ENCODE measurements around the gene HPCAL1.

The HPCAL1 gene

DNA sequence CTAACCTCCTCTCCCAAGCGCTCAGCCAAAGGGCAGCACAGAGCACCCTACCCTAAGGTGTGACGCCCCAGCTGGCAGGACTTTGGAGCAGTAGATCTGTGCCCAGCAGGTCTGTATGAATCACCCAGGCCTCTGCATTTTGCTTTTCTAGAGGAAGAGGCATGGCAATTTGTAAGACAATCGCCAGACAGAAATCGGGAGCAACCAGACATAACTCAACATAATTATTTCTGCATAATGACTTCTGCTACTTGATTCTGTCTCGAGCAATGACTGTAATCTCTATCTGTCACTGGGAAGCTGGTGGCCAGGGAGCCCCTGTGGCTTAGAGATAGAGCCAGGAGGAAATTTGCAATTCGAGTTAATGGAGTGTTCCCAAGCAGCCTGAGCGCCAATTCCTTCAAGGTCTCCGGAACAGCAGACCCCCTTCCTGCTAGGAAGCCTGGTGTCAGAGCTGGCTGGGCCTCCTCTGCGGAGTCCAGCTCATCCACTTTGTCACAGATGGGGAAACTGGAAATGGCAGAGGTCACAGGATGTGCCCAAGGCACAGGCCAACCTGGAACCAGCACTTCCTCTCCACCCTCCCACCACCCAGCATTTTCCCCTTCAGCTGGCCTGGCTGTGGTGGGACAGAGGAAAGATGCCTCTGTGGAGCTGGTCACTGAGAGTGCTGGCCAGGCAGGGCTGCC lies 90.4 kb downstream of the HPCAL1 start:
- no peak for DNase-seq

GRCh38 chr2:10393640-10393982 lies 90.9 kb downstream of the HPCAL1 start:
- DNase-seq = no peak

GRCh38 chr2:10395893-10396292 lies 93.2 kb downstream of the HPCAL1 start:
- no peak for DNase-seq

DNA sequence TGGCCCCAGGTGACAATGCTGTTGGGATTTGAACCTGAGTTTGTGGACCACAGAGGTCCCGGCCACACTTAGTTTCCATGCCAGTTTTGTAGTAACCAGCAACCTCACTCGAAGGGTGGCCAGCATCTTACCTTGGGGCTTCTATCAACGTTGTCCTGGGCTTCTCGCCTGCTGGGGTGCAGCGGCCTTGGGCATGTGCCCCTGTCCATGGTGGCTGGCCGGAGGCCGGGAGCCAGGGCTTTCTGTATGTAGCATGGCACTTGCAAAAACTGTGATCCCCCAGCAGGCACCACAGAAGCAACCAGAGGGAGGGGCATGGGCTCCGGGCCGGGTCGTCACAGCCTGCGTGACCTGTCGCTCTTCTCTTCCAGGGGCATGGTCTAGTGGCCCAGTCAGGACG lies 93.8 kb downstream of the HPCAL1 start:
- no peak for DNase-seq

DNA sequence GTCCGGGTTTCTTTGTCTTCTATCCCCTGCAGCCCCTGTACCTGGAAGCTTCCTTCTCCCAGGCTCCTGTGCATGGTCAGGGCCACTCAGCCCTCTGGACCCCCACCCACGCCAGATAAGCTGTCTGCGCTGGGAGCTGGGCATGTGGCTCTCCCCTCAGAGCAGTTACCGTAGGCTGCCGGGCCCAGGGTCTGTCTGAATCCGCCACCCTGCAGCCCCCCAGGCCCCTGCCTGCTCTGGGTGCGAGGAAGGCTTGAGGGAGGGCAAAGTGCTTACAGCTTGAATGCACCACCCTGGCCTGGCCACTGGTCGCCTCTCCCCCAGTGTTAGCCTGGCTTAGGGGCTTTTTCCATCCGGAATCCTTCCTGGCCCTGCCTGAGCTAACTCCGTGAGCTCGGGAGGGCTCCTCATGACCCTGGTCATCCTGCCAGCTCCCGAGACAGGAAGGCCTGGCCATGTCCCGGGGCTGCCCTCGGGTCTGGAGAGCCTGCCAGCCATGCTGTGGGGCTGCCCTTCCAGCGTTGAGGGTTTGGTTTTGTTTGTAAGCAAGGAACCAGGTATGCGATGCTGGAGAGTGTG lies 94.7 kb downstream of the HPCAL1 start:
- no peak for DNase-seq

- no peak for DNase-seq
Measured at GRCh38 chr2:10397878-10398277, 95.2 kb downstream of the HPCAL1 start.

DNA sequence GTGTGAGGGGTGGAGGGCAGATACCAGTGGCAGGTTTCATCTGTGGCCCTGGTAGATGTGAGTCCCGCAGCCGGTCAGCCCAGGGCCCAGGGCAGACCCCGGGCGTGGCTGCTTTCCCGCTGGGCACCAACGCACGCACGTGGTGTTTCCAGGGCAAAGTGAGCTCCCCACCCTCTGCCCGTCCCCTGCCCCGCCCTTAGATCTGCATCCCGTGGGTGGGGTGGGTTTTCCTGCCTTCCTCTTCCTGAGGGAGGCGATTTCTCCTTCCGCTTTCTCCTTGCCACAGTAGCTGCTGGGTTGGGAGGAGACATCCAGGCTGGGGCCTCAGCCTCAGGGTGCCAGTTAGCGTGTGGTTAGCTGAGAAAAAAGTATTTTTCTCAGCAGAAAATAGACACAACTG lies 95.8 kb downstream of the HPCAL1 start:
- DNase-seq = no peak

- no peak for DNase-seq
Measured at GRCh38 chr2:10399358-10399757, 96.7 kb downstream of the HPCAL1 start.

- DNase-seq = no peak
Measured at GRCh38 chr2:10400002-10400401, 97.3 kb downstream of the HPCAL1 start.

DNA sequence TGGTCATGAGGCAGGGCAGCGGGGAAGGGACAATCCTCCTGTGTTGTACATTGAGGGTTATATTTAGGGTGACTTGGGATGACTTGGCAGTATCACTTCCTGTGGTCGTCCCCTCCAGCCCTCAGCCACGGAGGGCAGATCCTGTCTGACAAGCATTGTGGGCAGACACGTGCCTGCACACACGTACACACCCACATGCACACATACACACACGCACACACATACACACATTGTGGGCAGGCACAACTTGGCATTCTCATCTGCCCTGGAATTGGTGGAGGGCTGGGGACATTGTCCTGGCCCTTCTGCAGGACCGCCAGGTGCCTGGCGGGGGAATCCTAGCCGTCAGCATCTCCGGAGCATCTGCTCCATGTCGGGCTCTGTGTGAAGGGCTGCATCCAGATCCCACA lies 97.9 kb downstream of the HPCAL1 start:
- no peak for DNase-seq

DNA sequence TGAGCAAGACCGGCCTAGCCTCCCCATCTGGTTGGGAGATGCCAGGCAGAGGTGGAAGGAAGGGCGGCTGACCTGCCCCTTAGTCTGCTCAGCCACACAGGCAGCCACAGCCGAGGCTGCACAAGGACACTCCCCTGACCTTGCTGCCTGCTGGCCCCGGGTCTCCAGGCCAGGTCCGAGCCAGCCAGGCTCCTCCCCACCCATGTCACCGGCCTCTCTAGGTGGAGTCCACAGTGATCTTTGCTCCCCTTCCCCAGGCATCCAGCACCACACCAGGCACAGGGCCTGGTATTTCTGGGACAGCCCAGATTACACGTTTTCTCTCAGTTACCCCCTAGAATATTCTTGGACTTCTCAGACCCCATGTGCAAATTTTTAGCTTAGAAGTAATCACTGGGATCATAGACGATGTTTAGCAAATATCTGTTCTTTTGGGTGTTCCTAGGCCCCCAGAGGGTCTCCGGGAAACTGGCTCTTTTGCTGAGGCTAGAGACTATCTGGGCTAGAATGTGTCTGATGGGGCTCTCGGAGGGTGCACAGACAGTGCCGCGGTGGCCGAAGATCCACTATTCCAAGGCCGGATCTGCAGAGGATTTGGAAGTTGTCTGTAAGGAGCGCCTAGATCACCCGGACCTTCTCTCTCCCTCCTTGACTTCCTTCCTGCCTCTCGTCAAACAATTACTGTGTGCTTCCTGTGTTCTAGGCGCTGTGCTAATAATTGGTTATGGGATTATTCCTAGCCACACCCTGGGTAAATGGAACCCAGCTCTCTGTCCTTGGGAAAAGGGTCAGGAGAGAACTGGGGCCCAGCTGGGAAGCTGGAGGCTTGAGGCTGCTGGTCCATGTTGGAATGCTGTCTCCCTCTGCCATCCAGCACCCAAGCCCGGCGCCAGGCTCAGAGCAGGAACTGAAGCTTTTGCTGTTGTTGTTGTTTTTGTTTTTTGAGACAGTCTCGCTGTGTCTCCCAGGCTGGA lies 98.6 kb downstream of the HPCAL1 start:
- no peak for DNase-seq

DNA sequence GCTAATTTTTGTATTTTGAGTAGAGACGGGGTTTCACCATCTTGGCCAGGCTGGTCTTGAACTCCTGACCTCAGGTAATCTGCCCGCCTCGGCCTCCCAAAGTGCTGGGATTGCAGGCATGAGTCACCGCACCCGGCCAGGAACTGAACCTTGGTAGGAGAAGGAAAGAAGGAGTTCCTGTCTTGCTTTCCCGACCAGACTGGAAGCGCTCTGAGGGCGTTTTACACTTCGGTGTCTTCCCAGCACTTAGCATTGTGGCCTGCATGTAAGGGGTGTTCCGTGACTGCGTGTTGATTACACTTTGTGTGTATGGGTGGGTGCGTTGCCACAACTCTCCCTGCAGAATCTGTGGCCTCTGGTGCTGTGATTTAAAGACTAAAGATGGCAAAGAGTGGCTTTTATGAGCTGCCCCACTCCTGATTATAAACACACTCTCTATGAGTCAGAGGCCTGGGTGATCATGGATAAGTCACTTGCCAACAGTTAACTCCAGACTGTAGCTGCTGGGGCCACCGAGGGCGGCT lies 99.4 kb downstream of the HPCAL1 start:
- no peak for DNase-seq

DNA sequence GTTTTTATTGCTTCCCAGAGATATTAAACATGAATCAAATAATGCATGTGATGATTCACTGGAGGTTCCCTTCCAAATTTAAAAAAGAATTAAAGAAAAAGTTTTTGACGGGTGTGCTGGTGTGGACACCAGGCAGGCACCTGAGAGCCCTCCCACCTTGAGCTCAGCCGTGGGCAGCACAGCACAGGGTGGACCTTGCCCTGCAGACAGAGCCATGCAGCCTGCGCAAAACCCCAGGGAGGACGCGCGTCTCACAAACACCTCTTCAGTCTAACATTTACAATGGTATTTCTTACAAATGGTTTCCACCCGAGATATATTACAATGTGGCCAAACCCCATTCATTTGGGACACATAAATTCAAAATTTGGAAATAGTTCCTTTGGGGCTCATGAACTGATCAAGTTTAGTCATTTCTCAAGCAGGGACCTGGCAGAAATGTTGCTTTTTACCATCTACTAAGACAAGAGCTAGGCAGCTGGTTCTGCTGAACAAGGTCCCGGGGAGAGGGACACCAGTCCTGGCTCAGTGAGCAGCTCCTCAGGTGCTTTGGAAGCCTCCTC lies 100.0 kb downstream of the HPCAL1 start:
- DNase-seq = no peak

DNA sequence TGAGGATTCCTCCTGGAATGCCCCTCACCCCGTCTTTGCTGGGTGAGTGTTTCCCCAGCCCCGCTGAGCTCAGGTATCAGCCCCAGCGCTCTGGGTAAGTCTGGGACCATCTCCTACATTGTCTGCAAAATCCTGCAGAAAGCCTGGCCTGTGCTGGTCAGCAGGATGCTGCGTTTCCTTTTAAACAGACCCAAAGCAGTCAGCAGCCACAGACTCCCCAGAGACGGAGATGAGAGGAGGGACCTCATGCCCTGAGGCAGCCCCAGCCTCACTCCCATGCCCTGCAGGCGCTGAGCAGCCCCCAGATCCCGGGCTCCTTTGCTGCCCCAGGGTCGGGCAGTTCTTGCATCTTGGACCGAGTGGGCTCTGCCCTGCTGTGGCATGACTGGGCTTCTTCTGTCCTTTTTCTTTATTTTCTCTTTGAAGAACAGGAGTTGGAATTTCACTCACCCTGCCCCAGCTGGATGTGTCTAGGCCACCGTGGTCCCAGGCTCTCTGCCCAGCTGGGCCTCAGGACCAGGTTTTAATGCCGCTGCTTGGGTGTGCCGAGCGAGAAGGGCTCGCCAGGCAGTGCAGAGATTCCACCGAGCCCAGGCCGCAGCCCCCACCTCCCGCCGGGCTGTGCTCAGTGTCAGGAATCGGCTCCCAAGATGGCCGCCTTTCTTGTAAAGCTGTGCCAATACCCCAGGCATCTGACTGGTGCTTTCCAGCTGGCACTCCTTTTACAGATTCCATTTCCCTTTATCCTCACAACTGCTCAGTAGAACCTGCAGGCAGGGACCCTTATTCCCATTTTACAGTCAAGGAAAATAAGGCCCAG lies 101.8 kb downstream of the HPCAL1 start:
- DNase-seq = no peak

DNA sequence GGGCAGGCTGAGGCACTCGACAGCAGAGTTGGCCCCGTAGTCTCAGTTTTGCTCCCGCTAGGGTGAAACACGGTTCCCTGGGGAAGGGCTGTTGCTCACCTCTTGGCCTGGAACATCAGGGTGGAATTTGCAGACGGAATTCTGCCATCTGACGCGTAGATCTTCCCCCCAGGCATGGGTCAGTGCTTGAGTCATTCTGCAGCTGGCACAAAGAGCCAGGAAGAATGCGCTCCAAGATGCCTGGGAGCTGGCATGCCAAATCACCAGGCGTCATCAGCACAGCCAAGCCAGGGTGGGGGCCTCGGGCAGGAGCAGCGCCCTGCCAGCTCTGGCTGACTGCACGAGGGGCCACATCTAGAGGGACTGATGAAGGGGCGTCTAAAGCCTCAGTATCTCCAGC lies 102.7 kb downstream of the HPCAL1 start:
- DNase-seq = no peak

DNA sequence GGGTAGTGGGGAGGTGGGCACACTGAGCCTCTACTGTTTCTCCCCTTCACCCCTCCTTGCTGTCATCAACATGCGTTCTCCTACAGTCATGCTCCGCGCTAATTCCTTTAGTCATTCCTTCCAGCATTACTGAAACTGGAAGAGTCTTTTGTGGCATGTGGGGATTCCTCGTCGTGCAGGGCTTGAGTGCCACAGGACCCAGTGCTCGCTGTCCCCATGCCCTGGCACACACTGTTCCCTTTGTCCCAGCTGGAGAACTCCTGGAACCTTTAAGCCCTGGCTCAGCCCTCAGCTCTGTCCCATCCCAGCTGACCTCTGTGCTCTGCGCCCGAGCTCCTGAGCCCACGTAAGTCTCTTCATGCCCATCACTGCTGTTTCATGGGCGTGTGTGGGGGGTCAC lies 103.3 kb downstream of the HPCAL1 start:
- no peak for DNase-seq

- no peak for DNase-seq
Measured at GRCh38 chr2:10406491-10407188, 103.9 kb downstream of the HPCAL1 start.

GRCh38 chr2:10407432-10407831 lies 104.7 kb downstream of the HPCAL1 start:
- DNase-seq = peak; percentile 45

GRCh38 chr2:10407841-10408648 lies 105.3 kb downstream of the HPCAL1 start:
- peak; percentile 46 for DNase-seq

- DNase-seq = peak; percentile 85
Measured at GRCh38 chr2:10408649-10409579, 106.2 kb downstream of the HPCAL1 start.
